ENCODE data around the gene UBE2S.
"Not testable (repeated sequence)": the region's sequence is repeated elsewhere in the genome, so short reads cannot be mapped to it uniquely, and the experiment has no call there.

Gene UBE2S

DNA sequence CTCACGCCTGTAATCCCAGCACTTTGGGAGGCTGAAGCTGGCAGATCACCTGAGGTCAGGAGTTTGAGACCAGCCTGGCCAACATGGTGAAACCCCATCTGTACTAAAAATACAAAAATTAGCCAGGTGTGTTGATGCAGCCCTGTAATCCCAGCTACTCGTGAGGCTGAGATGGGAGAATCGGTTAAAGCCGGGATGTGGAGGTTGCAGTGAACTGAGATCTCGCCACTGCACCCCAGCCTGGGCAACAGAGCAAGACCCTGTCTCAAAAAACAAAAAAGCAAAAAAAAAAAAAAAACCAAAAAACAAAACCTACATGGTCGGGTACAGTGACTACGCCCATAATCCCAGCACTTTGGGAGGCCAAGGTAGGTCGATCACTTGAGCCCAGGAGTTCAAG lies 1.6 kb upstream of the UBE2S start:
- H3K27ac Mint-ChIP-seq (ENCODE audit: low read depth); H3K9me3 Mint-ChIP-seq; ATAC-seq (replicated peaks; ENCODE audit: extremely low read depth, poor library complexity, severe bottlenecking); DNase-seq (ENCODE audit: low spot score in 2 of 2); H3K27me3 Mint-ChIP-seq: not testable (repeated sequence)
- Mint-ChIP-seq H3K4me3 (peak overlapping the region; percentile 82), H3K4me1 (peaks cover 26% of the 10 kb centered on the region), H3K36me3 (ENCODE audit: insufficient read depth) (peaks cover 22% of the 10 kb centered on the region)

- Mint-ChIP-seq H3K9me3 (no peaks in the 10 kb centered on the region), H3K4me1 (peaks cover 26% of the 10 kb centered on the region), H3K4me3 (peak overlapping the region; percentile 82), H3K27ac (ENCODE audit: low read depth) (peak overlapping the region; percentile 96), H3K36me3 (ENCODE audit: insufficient read depth) (peaks cover 28% of the 10 kb centered on the region), H3K27me3 (no peaks in the 10 kb centered on the region)
- DNase-seq (ENCODE audit: low spot score in 2 of 2) (no peak), ATAC-seq (replicated peaks; ENCODE audit: extremely low read depth, poor library complexity, severe bottlenecking) (no peak)
Measured at GRCh38 chr19:55408533-55408872, 915 bp upstream of the UBE2S start.

DNA sequence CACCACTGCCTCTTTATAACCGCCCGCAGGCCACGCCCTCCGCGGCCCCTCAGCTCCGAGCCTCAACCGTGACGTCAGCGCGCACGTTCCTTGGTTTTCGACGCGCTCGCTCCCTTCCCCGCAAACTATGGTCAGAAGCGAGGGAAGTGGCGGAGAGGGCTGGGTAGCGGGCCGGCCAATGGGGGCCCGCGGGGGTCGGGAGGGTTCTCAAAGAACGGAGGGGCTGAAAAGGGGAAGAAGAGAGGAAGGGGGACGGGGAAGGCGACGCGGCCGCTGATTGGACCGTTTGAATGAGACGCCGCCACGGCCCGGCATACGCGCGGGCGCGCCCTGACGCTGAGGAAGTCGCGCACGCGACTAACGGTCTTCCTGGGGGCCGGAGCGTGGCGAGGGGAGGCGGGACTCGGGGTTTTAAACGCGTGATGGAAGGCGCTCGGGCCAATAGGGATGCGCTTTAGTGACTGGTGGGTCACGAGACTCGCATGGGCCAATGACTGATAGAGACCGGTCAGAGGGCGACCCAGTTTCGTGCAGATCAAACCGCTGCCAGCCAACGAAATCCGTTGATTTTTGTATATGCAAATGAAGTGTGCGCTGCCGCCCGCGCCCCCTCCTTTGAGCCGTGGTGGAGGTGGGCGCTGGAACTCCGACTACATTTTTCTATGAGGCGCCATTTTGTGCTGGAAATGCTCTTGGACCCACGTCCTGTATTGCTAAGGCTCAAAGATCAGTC lies 378 bp upstream of the UBE2S start:
- peaks cover 26% of the 10 kb centered on the region for H3K4me1 Mint-ChIP-seq
- ATAC-seq (replicated peaks; ENCODE audit: extremely low read depth, poor library complexity, severe bottlenecking) (peak; percentile 94), DNase-seq (ENCODE audit: low spot score in 2 of 2) (peak; percentile 93 to 97)
- H3K27ac Mint-ChIP-seq (ENCODE audit: low read depth): peak overlapping the region; percentile 96
- peak overlapping the region; percentile 82 for H3K4me3 Mint-ChIP-seq
- peaks cover 34% of the 10 kb centered on the region for H3K36me3 Mint-ChIP-seq (ENCODE audit: insufficient read depth)
- H3K27me3 Mint-ChIP-seq: no peaks in the 10 kb centered on the region
- H3K9me3 Mint-ChIP-seq: no peaks in the 10 kb centered on the region

- DNase-seq (ENCODE audit: low spot score in 2 of 2) (peak in 1 of 2 donors; percentile 26), ATAC-seq (replicated peaks; ENCODE audit: extremely low read depth, poor library complexity, severe bottlenecking) (no peak)
- Mint-ChIP-seq H3K36me3 (ENCODE audit: insufficient read depth) (peaks cover 43% of the 10 kb centered on the region), H3K27ac (ENCODE audit: low read depth) (peak overlapping the region; percentile 96), H3K4me3 (peak overlapping the region; percentile 82), H3K27me3 (no peaks in the 10 kb centered on the region), H3K9me3 (no peaks in the 10 kb centered on the region), H3K4me1 (peaks cover 26% of the 10 kb centered on the region)
Measured at GRCh38 chr19:55406826-55407549, 600 bp downstream of the UBE2S start.

- H3K4me3 Mint-ChIP-seq: peak overlapping the region; percentile 82
- H3K27me3 Mint-ChIP-seq: no peaks in the 10 kb centered on the region
- DNase-seq (ENCODE audit: low spot score in 2 of 2): no peak
- no peaks in the 10 kb centered on the region for H3K9me3 Mint-ChIP-seq
- ATAC-seq (replicated peaks; ENCODE audit: extremely low read depth, poor library complexity, severe bottlenecking): no peak
- peak overlapping the region; percentile 96 for H3K27ac Mint-ChIP-seq (ENCODE audit: low read depth)
- peaks cover 26% of the 10 kb centered on the region for H3K4me1 Mint-ChIP-seq
- peaks cover 48% of the 10 kb centered on the region for H3K36me3 Mint-ChIP-seq (ENCODE audit: insufficient read depth)
Measured at GRCh38 chr19:55406091-55406825, 1.3 kb downstream of the UBE2S start.

DNA sequence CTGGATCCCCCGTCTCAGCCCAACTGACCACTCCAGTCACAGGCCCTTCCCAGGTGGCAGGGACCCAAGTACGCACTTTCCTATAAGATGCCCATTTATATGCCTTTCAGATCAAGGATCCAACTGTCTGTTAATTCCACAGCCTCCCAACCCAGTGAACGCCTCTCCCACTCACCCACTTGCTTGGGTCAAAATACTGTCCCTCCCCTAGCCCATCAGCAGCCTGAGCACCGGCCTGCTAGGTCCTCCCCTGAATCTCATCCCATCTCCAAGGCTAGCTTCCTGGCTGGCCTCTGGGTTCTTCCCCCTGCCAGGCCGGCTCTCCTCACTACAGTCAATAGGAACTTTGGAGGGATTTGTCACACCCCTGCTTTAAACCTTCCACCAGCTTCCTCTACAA lies 1.9 kb downstream of the UBE2S start:
- no peaks in the 10 kb centered on the region for H3K9me3 Mint-ChIP-seq
- ATAC-seq (replicated peaks; ENCODE audit: extremely low read depth, poor library complexity, severe bottlenecking) (no peak), DNase-seq (ENCODE audit: low spot score in 2 of 2) (no peak)
- H3K36me3 Mint-ChIP-seq (ENCODE audit: insufficient read depth): peaks cover 50% of the 10 kb centered on the region
- H3K27me3 Mint-ChIP-seq: no peaks in the 10 kb centered on the region
- H3K4me3 Mint-ChIP-seq: peak overlapping the region; percentile 82
- peak overlapping the region; percentile 96 for H3K27ac Mint-ChIP-seq (ENCODE audit: low read depth)
- H3K4me1 Mint-ChIP-seq: peaks cover 26% of the 10 kb centered on the region

GRCh38 chr19:55402509-55402908 lies 5.1 kb downstream of the UBE2S start:
- H3K36me3 Mint-ChIP-seq (ENCODE audit: insufficient read depth): peaks cover 50% of the 10 kb centered on the region
- H3K27me3 Mint-ChIP-seq: no peaks in the 10 kb centered on the region
- H3K27ac Mint-ChIP-seq (ENCODE audit: low read depth): no peak overlapping the region
- H3K4me3 Mint-ChIP-seq: no peak overlapping the region
- H3K4me1 Mint-ChIP-seq: peaks cover 35% of the 10 kb centered on the region
- H3K9me3 Mint-ChIP-seq: no peaks in the 10 kb centered on the region
- no peak for ATAC-seq (replicated peaks; ENCODE audit: extremely low read depth, poor library complexity, severe bottlenecking)
- DNase-seq (ENCODE audit: low spot score in 2 of 2): no peak

DNA sequence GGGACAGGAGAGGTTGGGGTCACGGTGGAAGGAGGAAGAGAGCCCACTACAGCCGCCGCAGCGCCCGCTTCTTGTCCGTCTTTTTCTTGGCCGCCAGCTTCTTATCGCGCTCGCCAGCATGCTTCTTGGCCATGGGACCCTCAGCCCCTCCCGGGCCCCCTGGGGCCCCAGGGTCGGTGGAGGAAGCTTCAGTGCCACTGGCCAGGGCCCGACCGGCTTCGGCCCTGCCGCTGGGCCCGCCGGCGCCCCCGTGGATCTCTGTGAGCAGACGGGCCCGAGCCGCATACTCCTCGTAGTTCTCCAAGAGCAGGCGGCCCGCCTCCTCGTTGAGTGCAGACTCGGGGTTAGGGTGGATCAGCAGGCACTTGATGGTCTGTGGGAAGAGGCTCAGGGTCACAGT lies 6.2 kb downstream of the UBE2S start:
- not testable (repeated sequence) for ATAC-seq (replicated peaks; ENCODE audit: extremely low read depth, poor library complexity, severe bottlenecking); H3K9me3 Mint-ChIP-seq; DNase-seq (ENCODE audit: low spot score in 2 of 2); H3K27ac Mint-ChIP-seq (ENCODE audit: low read depth); H3K4me3 Mint-ChIP-seq; H3K27me3 Mint-ChIP-seq
- Mint-ChIP-seq H3K4me1 (peaks cover 24% of the 10 kb centered on the region), H3K36me3 (ENCODE audit: insufficient read depth) (peaks cover 44% of the 10 kb centered on the region)

DNA sequence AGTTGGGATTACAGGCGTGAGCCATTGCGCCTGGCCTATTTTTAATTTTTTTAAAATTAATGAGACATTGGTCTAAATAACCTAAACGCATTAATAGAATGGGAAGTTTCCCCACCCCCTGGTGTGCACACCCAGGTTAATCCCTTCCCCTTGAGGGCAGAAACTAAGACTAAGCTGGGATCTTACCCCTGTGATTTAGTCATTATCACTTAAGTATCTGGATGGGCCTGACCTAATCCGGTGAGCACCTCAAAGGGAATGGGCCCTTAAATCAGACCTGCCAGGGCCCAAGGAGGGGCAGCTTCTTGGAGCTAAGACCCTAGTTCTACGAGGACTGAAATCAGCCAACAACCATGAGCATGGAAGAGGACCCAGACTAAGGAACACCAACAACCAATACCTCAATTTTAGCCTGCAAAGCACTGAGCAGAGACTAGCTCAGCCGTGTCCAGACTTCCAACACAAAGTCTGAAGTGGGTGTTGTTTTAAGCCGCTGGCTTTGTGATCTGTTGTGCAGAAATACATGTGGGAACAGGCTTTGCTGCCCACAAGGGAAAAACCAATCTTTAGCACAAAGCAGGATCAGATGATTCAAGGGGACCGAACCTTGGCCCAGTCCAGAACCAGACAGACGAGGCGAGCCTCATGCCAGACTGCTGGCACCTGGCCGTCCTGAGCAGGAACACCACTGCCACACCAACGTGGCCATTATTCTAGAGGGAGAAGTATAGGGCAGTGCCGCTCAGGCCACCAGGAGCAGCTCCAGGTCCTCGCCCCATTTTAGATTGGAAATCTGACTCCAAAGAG lies 7.1 kb downstream of the UBE2S start:
- Mint-ChIP-seq H3K36me3 (ENCODE audit: insufficient read depth) (peaks cover 39% of the 10 kb centered on the region), H3K27me3 (no peaks in the 10 kb centered on the region), H3K27ac (ENCODE audit: low read depth) (no peak overlapping the region), H3K4me3 (no peak overlapping the region), H3K4me1 (peaks cover 15% of the 10 kb centered on the region), H3K9me3 (no peaks in the 10 kb centered on the region)
- ATAC-seq (replicated peaks; ENCODE audit: extremely low read depth, poor library complexity, severe bottlenecking) (no peak), DNase-seq (ENCODE audit: low spot score in 2 of 2) (no peak)

- peaks cover 14% of the 10 kb centered on the region for H3K4me1 Mint-ChIP-seq
- peak overlapping the region; percentile 55 for H3K27ac Mint-ChIP-seq (ENCODE audit: low read depth)
- H3K36me3 Mint-ChIP-seq (ENCODE audit: insufficient read depth): peaks cover 26% of the 10 kb centered on the region
- no peaks in the 10 kb centered on the region for H3K9me3 Mint-ChIP-seq
- peak overlapping the region; percentile 16 for H3K4me3 Mint-ChIP-seq
- H3K27me3 Mint-ChIP-seq: no peaks in the 10 kb centered on the region
- DNase-seq (ENCODE audit: low spot score in 2 of 2): no peak
- no peak for ATAC-seq (replicated peaks; ENCODE audit: extremely low read depth, poor library complexity, severe bottlenecking)
Measured at GRCh38 chr19:55398200-55398925, 9.2 kb downstream of the UBE2S start.

DNA sequence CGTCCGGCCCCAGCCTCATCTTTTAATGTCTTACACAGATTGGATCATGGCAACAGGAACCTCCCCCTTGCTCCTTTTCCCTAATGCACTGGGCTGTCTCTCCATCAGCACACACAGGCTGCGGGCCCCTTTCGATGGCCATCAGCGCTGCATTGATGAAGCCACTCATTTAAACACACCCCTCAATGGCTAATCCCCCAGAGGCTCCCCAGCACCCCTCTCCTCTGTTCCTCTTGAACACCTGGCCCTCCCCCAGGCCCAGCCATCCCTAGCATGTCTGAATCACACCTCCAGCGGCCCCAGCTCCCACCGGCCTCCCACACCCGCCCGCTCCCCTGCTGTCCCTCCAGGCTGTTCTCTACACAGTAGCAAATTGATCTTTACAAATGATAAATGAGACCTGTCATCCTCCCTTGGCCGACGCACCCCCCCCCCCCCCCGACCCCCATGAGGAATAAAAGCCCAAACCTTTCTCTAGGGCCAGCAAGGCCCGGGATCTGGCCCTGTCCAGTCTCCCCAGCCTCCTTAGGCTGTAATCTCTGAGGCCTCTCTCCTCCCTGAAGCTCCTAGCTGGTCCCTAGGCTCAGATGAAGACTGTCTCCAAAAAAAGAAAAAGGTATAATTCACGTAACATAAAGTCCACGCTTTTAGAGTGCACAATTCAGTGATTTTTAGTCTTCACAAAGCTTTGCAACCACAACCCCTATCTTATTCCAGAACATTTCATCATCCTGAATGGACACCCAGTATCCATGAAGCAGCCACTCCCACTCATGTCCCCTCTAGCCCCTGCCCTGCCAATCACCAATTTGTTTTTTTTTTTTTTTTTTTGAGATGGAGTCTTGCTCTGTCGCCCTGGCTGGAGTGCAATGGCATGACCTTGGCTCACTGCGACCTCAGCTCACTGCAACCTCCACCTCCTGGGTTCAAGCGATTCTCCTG lies 14.5 kb downstream of the UBE2S start:
- ATAC-seq (replicated peaks; ENCODE audit: extremely low read depth, poor library complexity, severe bottlenecking) (no peak), DNase-seq (ENCODE audit: low spot score in 2 of 2) (no peak)
- Mint-ChIP-seq H3K4me1 (peaks cover 36% of the 10 kb centered on the region), H3K27me3 (no peaks in the 10 kb centered on the region), H3K9me3 (no peaks in the 10 kb centered on the region), H3K4me3 (no peak overlapping the region), H3K36me3 (ENCODE audit: insufficient read depth) (peaks cover 25% of the 10 kb centered on the region), H3K27ac (ENCODE audit: low read depth) (peak overlapping the region; percentile 19)

All from central memory CD8-positive, alpha-beta T cell (primary cell).